PC-3 (cell line): ENCODE results near the gene SNN. TPM values are rescaled to one million over a fixed set of nuclear protein-coding genes. Genes with fewer than 3 reads are reported as not detected.

Experiments
- ATAC-seq: fragments of 200-7000 bp; cut with Tn5 transposase; 2 replicates; pipeline ENCODE4 v1.9.1; 2020; ENCODE audit warnings: mild to moderate bottlenecking, moderate library complexity
- BruUV-seq: library from RNA; stranded (reverse); fragments of 400-500 nt; replicated peaks from 2 replicates; lab custom pipeline; 2021; lab: Mats Ljungman, UMichigan
- CTCF ChIA-PET: fragments of 300-600 bp; sonication (Branson Sonifier 250); formaldehyde crosslinking; loops from one replicate; lab custom pipeline; 2022; ENCODE audit warnings: antibody characterized with exemption; lab: Charles Lee
- POLR2A ChIA-PET: fragments of 300-600 bp; sonication (Branson Sonifier 250); formaldehyde crosslinking; loops from one replicate; lab custom pipeline; 2022; ENCODE audit warnings: antibody characterized with exemption; ENCODE audit not compliant: unreplicated experiment; lab: Charles Lee
- DNase-seq: peaks from one replicate; pipeline ENCODE4 v3.0.0-alpha.2; 2015
- H2AFZ ChIP-seq: fragments of 300-600 bp; sonication (generic); 2 replicates; pipeline ENCODE4 v1.6.0; 2016; ENCODE audit warnings: antibody characterized with exemption, low read length
- H3F3A ChIP-seq: fragments of 300-600 bp; sonication (generic); one replicate; pipeline ENCODE4 v1.6.0; 2017; ENCODE audit warnings: antibody characterized with exemption, low read length, control low read depth, mild to moderate bottlenecking; ENCODE audit not compliant: unreplicated experiment
- H3K27ac ChIP-seq: fragments of 300-600 bp; sonication (generic); 2 replicates; pipeline ENCODE4 v1.5.1; 2016; ENCODE audit warnings: mild to moderate bottlenecking, low read length
- H3K27me3 ChIP-seq: fragments of 300-600 bp; sonication (generic); 2 replicates; pipeline ENCODE4 v1.6.1; 2016; ENCODE audit warnings: low read length, mixed read lengths
- H3K36me3 ChIP-seq: fragments of 300-600 bp; sonication (generic); 2 replicates; pipeline ENCODE4 v1.6.1; 2016; ENCODE audit warnings: low read depth, mixed run types, low read length, mixed read lengths
- H3K4me1 ChIP-seq: fragments of 300-600 bp; sonication (generic); 2 replicates; pipeline ENCODE4 v1.5.1; 2016; ENCODE audit warnings: low read length; ENCODE audit not compliant: insufficient read depth
- H3K4me2 ChIP-seq: fragments of 300-600 bp; sonication (generic); 2 replicates; pipeline ENCODE4 v1.6.0; 2016; ENCODE audit warnings: low read length
- H3K4me3 ChIP-seq: fragments of 300-600 bp; sonication (generic); 2 replicates; pipeline ENCODE4 v1.5.1; 2016; ENCODE audit warnings: mild to moderate bottlenecking, low read length, mixed read lengths
- H3K79me2 ChIP-seq: fragments of 300-600 bp; sonication (generic); 2 replicates; pipeline ENCODE4 v1.6.1; 2017; ENCODE audit warnings: low read length, mixed read lengths
- H3K9ac ChIP-seq: fragments of 300-600 bp; sonication (generic); 2 replicates; pipeline ENCODE4 v1.6.0; 2016; ENCODE audit warnings: mild to moderate bottlenecking, low read length
- H3K9me2 ChIP-seq: fragments of 300-600 bp; sonication (generic); replicated peaks from 2 replicates; pipeline ENCODE4 v1.6.1; 2016; ENCODE audit warnings: mixed run types, low read length, mixed read lengths
- H3K9me3 ChIP-seq: fragments of 300-600 bp; sonication (generic); 2 replicates; pipeline ENCODE4 v1.6.1; 2016; ENCODE audit warnings: low read length, mixed read lengths
- H4K20me1 ChIP-seq: fragments of 300-600 bp; sonication (generic); 2 replicates; pipeline ENCODE4 v1.6.1; 2016; ENCODE audit warnings: low read length, mixed read lengths
- CTCF ChIP-seq: fragments of 300-600 bp; sonication (generic); conservative IDR thresholded peaks from 2 replicates; pipeline ENCODE4 v1.5.1; 2017; ENCODE audit warnings: antibody characterized with exemption, low read depth, mild to moderate bottlenecking, low read length
- EZH2 ChIP-seq: fragments of 300-600 bp; sonication (generic); IDR thresholded peaks from one replicate; pipeline ENCODE4 v1.6.1; 2017; ENCODE audit warnings: antibody characterized with exemption, mild to moderate bottlenecking, low read length; ENCODE audit not compliant: unreplicated experiment
- EZH2phosphoT487 ChIP-seq: fragments of 300-600 bp; sonication (generic); IDR thresholded peaks from 2 replicates; pipeline ENCODE4 v1.6.1; 2018; ENCODE audit warnings: mild to moderate bottlenecking, antibody characterized with exemption, low read length, borderline replicate concordance
- intact Hi-C: fragments of 100-400 bp; cut with micrococcal nuclease; formaldehyde crosslinking; loops from 2 replicates; pipeline ENCODE4 v1.9.0; 2023
- total RNA-seq: library from RNA; depleted of rRNA; stranded (reverse); fragments of >200 nt; gene quantifications from 2 replicates; pipeline ENCODE4 v1.2.3, GENCODE V29; 2014

Gene SNN
- total RNA-seq, 1 experiment from 2014 or later = 4.3 TPM

GRCh38 chr16:11636172-11636721, 32.0 kb upstream of the SNN start:
- BruUV-seq = no TSS peak
- peak overlapping the region; percentile 26 for H3K4me2 ChIP-seq
- ChIA-PET POLR2A (no interaction called here), CTCF (no interaction called here)
- intact Hi-C loops = no loop called here
- TF ChIP-seq EZH2 (no peak), EZH2phosphoT487 (no peak), CTCF (no peak)
- no peaks in the 10 kb centered on the region for H3K9me3 ChIP-seq
- no peak overlapping the region for H3K27ac ChIP-seq
- peaks cover 16% of the 10 kb centered on the region for H3K4me1 ChIP-seq
- H3K9me2 ChIP-seq = no peaks in the 10 kb centered on the region
- H4K20me1 ChIP-seq = no peaks in the 10 kb centered on the region
- no peak overlapping the region for H3K4me3 ChIP-seq
- H3K27me3 ChIP-seq = no peaks in the 10 kb centered on the region
- no peak overlapping the region for H2AFZ ChIP-seq
- no peaks in the 10 kb centered on the region for H3K36me3 ChIP-seq
- H3K79me2 ChIP-seq = no peaks in the 10 kb centered on the region
- H3F3A ChIP-seq = no peaks in the 10 kb centered on the region
- DNase-seq = peak; percentile 58
- ATAC-seq = no peak; the same call in 1 of the 2 replicates
- H3K9ac ChIP-seq = no peak overlapping the region

- no peaks in the 10 kb centered on the region for H3K27me3 ChIP-seq
- BruUV-seq = no TSS peak
- POLR2A ChIA-PET = no interaction called here
- no peak overlapping the region for H3K4me2 ChIP-seq
- CTCF ChIA-PET = no interaction called here
- no peaks in the 10 kb centered on the region for H4K20me1 ChIP-seq
- no peak overlapping the region for H3K9ac ChIP-seq
- ATAC-seq (no peak), DNase-seq (no peak)
- no peaks in the 10 kb centered on the region for H3K36me3 ChIP-seq
- no peaks in the 10 kb centered on the region for H3K79me2 ChIP-seq
- peaks cover 17% of the 10 kb centered on the region for H3K4me1 ChIP-seq
- no peak overlapping the region for H3K4me3 ChIP-seq
- H2AFZ ChIP-seq = no peak overlapping the region
- H3F3A ChIP-seq = no peaks in the 10 kb centered on the region
- no peaks in the 10 kb centered on the region for H3K9me2 ChIP-seq
- H3K9me3 ChIP-seq = no peaks in the 10 kb centered on the region
- TF ChIP-seq EZH2 = no peak
- no peak for TF ChIP-seq CTCF
- TF ChIP-seq EZH2phosphoT487 = no peak
- intact Hi-C loops = no loop called here
- no peak overlapping the region for H3K27ac ChIP-seq
These were observed 30.9 kb upstream of the SNN start for GRCh38 chr16:11637320-11637719.

GRCh38 chr16:11638140-11638539, 30.1 kb upstream of the SNN start:
- BruUV-seq = no TSS peak
- intact Hi-C loops = no loop called here
- ChIA-PET CTCF (no interaction called here), POLR2A (no interaction called here)
- no peak for DNase-seq
- H3K4me2 ChIP-seq = no peak overlapping the region
- H3K79me2 ChIP-seq = no peaks in the 10 kb centered on the region
- no peaks in the 10 kb centered on the region for H3K9me2 ChIP-seq
- no peak overlapping the region for H2AFZ ChIP-seq
- no peak for ATAC-seq
- no peak overlapping the region for H3K4me3 ChIP-seq
- no peaks in the 10 kb centered on the region for H3F3A ChIP-seq
- no peaks in the 10 kb centered on the region for H3K9me3 ChIP-seq
- H3K27me3 ChIP-seq = no peaks in the 10 kb centered on the region
- no peak overlapping the region for H3K9ac ChIP-seq
- H3K36me3 ChIP-seq = no peaks in the 10 kb centered on the region
- H3K27ac ChIP-seq = no peak overlapping the region
- H3K4me1 ChIP-seq = peaks cover 17% of the 10 kb centered on the region
- H4K20me1 ChIP-seq = no peaks in the 10 kb centered on the region
- TF ChIP-seq EZH2 (no peak), CTCF (no peak), EZH2phosphoT487 (no peak)
